Stimulated activated CD8-positive, alpha-beta memory T cell treated with anti-CD3 and anti-CD28 coated beads, Interleukin-4, amount 100 ng/mL, for 4 hours (primary cell): Measurements from ENCODE around the gene ZNF562.
"Not testable (repeated sequence)": the region's sequence is repeated elsewhere in the genome, so short reads cannot be mapped to it uniquely, and the experiment has no call there.

ENCODE experiments used
- DNase-seq, 2 donors: peaks; one replicate each; pipeline ENCODE4 v3.0.0-alpha.2; 2020; ENCODE audit warnings: low read depth in 2 of 2, low spot score in 1 of 2

ZNF562 gene

GRCh38 chr19:9674663-9675357 is at the start of gene ZNF562:
Gene ZNF562 (minus strand): TSS chr19:9675100. CDS start chr19:9660744, 14,356 bp downstream.
- DNase-seq: peak; percentile 64 to 65

GRCh38 chr19:9724157-9724556 is 49.3 kb upstream of the ZNF562 start:
- no peak for DNase-seq

- no peak for DNase-seq
Measured at GRCh38 chr19:9721861-9722260, 47.0 kb upstream of the ZNF562 start.

GRCh38 chr19:9720541-9720940 is 45.6 kb upstream of the ZNF562 start:
- no peak for DNase-seq

GRCh38 chr19:9711815-9712214 is 36.9 kb upstream of the ZNF562 start:
- no peak for DNase-seq

GRCh38 chr19:9709305-9709704 is 34.4 kb upstream of the ZNF562 start:
- DNase-seq: no peak

GRCh38 chr19:9705836-9706235 is 30.9 kb upstream of the ZNF562 start:
- no peak for DNase-seq

- no peak for DNase-seq
Measured at GRCh38 chr19:9702186-9702585, 27.3 kb upstream of the ZNF562 start.

- no peak for DNase-seq
Measured at GRCh38 chr19:9700229-9700981, 25.5 kb upstream of the ZNF562 start.

GRCh38 chr19:9690301-9690700 is 15.4 kb upstream of the ZNF562 start:
- not testable (repeated sequence) for DNase-seq

GRCh38 chr19:9679996-9680395 is 5.1 kb upstream of the ZNF562 start:
- not testable (repeated sequence) for DNase-seq

- DNase-seq: not testable (repeated sequence)
Measured at GRCh38 chr19:9675358-9675901, 530 bp upstream of the ZNF562 start.

GRCh38 chr19:9673912-9674662 is 813 bp downstream of the ZNF562 start:
- DNase-seq: no peak

GRCh38 chr19:9672893-9673292 is 2.0 kb downstream of the ZNF562 start:
- DNase-seq: no peak

- DNase-seq: no peak
Measured at GRCh38 chr19:9671655-9672054, 3.2 kb downstream of the ZNF562 start.

GRCh38 chr19:9668544-9668943 is 6.4 kb downstream of the ZNF562 start:
- no peak for DNase-seq

GRCh38 chr19:9667898-9668297 is 7.0 kb downstream of the ZNF562 start:
- no peak for DNase-seq

GRCh38 chr19:9658769-9659168 is 16.1 kb downstream of the ZNF562 start:
- DNase-seq: no peak

- DNase-seq: not testable (repeated sequence)
Measured at GRCh38 chr19:9653066-9653555, 21.8 kb downstream of the ZNF562 start.

GRCh38 chr19:9651464-9651863 is 23.4 kb downstream of the ZNF562 start:
- DNase-seq: not testable (repeated sequence)

- DNase-seq: no peak
Measured at GRCh38 chr19:9650345-9650744, 24.6 kb downstream of the ZNF562 start.
